Effector CD4-positive, alpha-beta T cell (primary cell): Measurements from ENCODE around the gene ZFAND3.

Experiments used
- DNase-seq: peaks from one replicate; pipeline ENCODE4 v3.0.0-alpha.2; 2020

The ZFAND3 gene

DNA sequence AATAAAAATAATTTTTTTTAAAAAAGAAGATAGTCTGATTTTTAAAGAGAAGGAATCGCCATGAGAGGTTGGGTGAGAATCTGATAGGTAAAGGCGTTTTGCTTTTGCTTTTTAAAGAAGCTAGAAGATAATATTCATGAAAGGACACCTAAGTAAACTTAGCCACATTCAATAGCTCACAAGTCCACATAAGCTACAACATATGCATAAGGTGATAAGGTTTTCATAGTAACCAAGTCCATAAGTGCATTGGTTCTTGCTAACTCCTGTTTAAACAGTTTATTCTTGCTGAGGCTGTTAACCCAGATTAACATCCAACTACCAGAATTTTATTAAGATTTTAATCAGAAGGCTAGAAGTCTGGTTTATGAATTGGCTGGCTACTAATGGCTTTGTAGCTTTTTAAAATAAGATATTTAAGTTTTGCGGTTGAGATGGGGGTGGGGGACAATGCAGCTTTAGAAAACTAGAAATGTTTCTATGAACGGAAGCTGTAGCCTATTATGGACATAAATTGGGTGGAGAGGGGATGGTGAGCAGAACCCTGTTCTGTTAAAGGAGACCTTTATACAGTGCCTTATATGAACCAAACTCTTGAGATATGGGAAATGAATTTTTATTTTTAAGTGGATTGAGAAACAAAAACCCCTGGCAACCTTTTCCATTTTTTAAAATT, 235.1 kb downstream of the ZFAND3 start:
- DNase-seq: no peak

GRCh38 chr6:38055203-38055589, 235.7 kb downstream of the ZFAND3 start:
- DNase-seq: no peak

DNA sequence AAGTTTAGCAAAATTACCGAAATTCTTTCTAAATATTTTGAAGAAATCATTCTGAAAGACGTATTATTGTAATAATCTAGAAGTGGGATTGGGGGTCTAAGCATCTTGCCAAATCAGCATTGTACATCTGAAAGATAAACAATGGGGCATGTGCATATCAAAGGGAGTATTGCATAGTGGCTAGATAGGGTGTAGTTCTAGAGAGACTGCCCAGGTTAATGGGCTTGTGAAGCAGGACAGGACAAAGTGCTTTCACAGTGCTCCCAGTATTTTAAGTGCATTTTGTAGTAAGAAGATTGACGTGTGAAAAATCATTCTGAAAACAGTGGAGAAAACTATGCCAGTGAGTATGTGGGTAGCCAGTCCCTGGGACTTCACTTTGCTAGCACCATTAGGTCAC, 236.8 kb downstream of the ZFAND3 start:
- DNase-seq: no peak

- no peak for DNase-seq
Measured at GRCh38 chr6:38057994-38058393, 238.5 kb downstream of the ZFAND3 start.

DNA sequence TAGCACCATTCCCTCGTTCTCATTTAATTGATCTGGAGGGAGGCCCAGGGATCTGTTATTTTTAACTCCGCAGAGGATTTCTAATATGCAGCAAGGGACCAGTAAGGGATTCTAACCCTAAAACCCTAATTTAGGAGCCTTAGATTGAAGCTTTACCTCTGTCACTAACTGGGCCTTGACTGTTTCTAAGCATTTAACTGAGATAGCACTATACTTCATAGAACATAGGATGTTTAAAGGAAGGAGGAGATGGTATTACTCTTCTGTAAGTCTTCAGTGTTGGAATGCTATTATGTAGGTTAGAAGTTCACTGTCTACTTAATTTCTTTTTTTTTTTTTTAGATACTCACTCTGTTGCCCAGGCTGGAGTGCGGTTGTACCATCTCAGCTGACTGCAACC, 242.5 kb downstream of the ZFAND3 start:
- DNase-seq: no peak

DNA sequence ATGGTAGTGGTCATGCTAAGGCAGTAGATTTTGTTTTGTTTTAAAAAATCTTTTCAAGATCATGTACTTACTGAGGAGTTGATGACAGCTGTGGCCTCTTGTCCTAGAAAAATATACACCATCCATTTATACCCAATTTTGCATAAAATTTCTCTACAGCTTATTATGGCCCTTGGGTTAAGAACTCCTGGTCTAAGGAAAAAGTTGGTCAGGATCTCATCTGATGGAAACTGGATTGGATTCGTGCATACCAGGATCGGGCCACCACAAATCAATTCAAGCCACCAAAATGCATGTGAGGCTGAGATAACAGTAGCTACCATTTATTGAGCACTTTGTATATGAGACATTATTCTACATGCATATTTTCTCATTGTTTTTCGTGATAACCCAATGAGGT, 244.4 kb downstream of the ZFAND3 start:
- no peak for DNase-seq

DNA sequence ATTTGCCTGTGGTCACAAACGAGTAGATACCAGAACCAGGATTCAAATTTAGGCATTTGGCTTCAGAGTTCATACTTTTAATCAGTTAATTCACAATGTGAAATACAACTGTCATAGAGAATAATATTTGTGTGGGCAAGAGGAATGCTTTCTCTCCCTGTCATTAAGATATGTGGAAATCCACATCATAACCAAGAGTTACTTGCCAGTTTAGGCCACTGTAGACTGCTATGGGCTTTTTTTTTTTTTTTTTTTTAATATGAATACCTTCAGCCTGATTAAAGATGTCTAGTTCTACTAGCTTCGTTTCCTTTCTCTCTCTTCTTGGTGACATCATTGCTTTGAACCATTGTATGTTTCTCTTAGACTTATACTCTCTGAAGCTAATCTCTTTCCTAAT, 244.9 kb downstream of the ZFAND3 start:
- no peak for DNase-seq

DNA sequence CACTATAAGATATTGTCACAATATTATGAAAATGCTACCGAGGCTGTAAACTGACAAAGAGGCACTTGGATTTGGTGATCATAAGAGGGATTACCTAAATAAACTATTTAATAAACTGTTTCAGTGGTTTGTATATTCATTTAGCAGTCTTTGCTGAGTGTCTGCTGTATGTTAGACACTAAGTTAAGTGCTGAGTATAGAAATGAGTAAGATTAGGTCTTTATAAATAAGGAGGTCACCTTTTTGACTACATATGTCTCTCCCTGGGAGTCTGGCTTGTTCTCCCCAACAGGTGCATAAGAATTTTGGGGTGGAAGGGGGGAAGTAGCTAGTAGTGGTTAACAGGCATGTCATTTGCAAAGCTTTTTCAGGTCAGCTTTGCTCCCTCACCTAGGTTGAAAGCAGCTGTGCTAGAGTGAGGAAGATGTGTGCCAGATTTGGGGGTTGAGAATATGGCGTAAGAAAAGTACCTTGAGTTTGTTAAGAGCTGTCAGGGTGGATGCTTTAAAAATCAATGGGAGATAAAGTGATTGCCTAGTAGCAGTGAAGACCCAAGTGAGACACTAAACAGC, 246.3 kb downstream of the ZFAND3 start:
- DNase-seq: no peak

GRCh38 chr6:38067263-38067980, 247.9 kb downstream of the ZFAND3 start:
- DNase-seq: no peak

- DNase-seq: no peak
Measured at GRCh38 chr6:38068854-38069590, 249.5 kb downstream of the ZFAND3 start.

DNA sequence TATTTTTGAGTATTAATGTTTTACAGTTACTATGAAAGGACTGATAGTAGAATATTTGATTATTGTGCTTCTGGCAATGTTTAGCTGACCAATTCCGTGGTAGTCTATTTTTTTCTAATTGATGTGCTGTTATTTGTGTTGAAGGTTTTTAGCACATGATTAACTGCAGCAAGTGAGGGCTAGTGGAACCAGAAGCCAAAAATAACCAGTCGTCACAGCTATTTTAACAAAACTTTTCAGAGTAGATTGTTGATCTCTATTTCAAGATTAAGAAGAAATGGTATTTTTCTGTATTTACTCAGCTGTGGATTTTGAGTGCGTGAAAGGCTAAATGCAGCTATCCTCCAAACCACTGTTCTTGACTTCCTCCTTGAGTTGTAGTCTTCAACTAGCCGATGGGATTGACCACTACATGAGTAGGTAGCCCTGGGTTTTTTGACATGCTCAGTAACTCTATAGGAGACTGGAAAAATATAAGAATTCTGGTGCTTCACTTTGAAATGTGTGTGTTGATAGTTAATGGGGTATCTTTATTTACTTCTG, 258.0 kb downstream of the ZFAND3 start:
- DNase-seq: no peak

GRCh38 chr6:38078671-38079070, 259.1 kb downstream of the ZFAND3 start:
- no peak for DNase-seq

DNA sequence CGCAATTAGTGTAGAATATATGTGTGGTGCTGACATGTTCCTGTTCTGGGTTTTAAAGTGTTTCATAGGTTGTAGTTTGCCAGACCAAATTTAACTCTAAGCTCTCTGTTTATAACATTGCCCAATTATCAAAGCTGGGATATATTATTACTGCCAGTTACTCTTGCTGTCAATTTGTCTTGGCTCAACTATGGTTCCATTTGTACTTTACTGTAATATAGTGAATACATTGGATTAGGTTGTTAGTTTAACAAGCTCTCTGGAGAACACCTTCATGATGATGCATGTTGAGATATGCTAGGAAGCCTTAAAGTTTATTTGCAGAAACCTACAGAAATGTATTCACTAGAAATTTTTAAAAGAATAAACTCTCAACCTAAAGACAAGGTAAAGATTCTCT, 259.6 kb downstream of the ZFAND3 start:
- DNase-seq: no peak

DNA sequence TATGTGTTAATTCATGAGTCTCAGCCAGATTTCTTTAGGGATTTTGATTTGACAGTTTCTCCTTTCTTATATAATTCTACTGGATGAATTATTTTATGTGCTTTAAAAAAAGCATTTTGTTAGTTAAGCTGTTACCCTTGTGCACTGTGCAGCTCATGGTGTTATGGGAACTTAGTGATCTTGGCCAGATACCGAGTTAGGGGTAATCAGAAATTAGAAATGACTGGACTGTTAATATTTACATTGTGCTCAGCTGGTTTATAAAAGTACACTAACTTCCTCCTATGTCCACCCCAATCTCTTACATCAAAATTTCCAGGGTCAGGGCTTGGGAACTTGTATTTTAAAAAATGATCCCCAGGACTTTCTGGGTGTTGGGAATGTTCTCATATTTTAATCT, 260.0 kb downstream of the ZFAND3 start:
- DNase-seq: no peak

GRCh38 chr6:38080360-38080759, 260.8 kb downstream of the ZFAND3 start:
- DNase-seq: no peak

DNA sequence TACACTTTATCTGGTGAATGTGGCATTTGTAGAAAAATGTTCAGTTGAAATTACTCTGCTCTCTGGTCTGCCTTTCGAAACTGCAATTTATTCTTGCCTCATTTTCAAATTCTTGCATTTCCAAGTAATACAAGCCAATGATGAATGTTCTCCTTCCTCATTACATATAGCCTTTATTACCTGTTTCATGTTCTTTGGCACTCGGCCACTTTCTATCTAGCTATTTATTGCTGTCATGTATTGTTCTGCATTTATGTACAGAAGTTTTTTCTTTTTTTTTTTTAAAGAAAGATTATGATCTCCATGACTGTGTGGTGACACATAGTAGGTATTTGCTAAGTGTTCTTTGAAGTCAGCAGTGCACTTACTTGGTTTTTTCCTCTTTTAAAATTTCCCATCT, 261.4 kb downstream of the ZFAND3 start:
- no peak for DNase-seq

- no peak for DNase-seq
Measured at GRCh38 chr6:38085031-38085430, 265.5 kb downstream of the ZFAND3 start.

GRCh38 chr6:38086346-38086745, 266.8 kb downstream of the ZFAND3 start:
- no peak for DNase-seq

GRCh38 chr6:38088010-38088409, 268.5 kb downstream of the ZFAND3 start:
- DNase-seq: no peak

- no peak for DNase-seq
Measured at GRCh38 chr6:38088829-38089228, 269.3 kb downstream of the ZFAND3 start.

DNA sequence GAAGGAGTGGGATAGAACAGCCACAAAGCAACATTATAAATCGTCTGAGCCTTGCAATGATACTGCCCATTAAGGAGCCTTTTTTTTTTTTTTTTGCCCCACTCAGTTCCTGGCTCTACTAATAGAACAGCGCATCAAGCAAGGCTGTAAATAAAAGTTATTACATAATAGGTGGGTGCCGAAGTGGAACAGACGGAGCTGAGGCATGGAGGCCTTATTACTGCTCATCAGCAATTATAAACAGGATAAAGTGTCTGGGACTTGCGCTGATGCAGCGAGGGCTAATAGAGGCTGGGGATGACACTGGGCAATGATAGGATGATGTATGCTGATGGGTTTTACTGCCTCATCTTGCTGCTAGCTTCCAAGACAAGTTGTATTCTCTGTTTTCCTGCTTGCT, 272.1 kb downstream of the ZFAND3 start:
- no peak for DNase-seq

DNA sequence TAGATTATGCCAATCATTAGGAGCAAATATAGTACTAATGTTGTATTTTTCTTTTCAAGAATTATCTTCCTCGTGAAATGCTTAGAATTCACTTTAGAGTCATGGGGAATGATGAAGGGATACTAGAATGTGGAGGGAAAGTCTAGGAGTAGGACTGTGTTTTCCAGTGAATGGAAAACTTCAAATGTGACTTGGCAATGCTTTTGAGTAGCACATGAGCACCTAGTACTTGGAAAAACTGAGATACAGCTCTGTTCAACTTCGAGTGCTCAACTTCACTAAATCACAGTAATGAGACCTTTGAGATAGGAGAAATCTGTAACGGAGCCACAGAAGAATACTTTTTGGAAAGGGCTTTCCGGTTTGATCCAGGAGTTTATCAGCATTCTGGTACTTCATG, 272.9 kb downstream of the ZFAND3 start:
- DNase-seq: no peak

- DNase-seq: no peak
Measured at GRCh38 chr6:38092964-38093363, 273.4 kb downstream of the ZFAND3 start.
